Tibial nerve (tissue), 4 donors: Measurements from ENCODE around the gene AIM2.
A peak's percentile ranks its signal among the peaks of the same experiment; 100 is the strongest.

ENCODE experiments used
- CTCF ChIP-seq, 5 experiments: fragments of 200-600 bp in 3 of 5; fragments of 450-650 bp in 2 of 5; sonication (generic) in 3 of 5; IDR thresholded peaks; one replicate each; pipeline ENCODE4 v1.5.1; 2016 to 2019; ENCODE audit warnings: antibody characterized with exemption in 5 of 5, mild to moderate bottlenecking in 3 of 5, moderate library complexity in 2 of 5
- EP300 ChIP-seq, 2 donors: sonication (generic); formaldehyde crosslinking; IDR thresholded peaks; one replicate each; pipeline ENCODE4 v1.6.1; 2017; ENCODE audit warnings: antibody characterized with exemption in 2 of 2, mild to moderate bottlenecking in 1 of 2
- POLR2A ChIP-seq, 2 donors: fragments of 450-650 bp; IDR thresholded peaks; one replicate each; pipeline ENCODE4 v1.6.1; 2017; ENCODE audit warnings: antibody characterized with exemption in 2 of 2, mild to moderate bottlenecking in 2 of 2, moderate library complexity in 2 of 2

GRCh38 chr1:159071970-159072582 lies 4.5 kb downstream of the AIM2 start:
- no peak for TF ChIP-seq POLR2A (IDR thresholded peaks at IDR 0.05)
- TF ChIP-seq CTCF (IDR thresholded peaks at IDR 0.05) = peak; percentile 50 to 84 (median 76)
- TF ChIP-seq EP300 (IDR thresholded peaks at IDR 0.05) = no peak
